HG02885 (cell line): ENCODE results near the gene UST.
"Not testable (repeated sequence)": the region's sequence is repeated elsewhere in the genome, so short reads cannot be mapped to it uniquely, and the experiment has no call there.

Experiments
- ATAC-seq: cut with Tn5 transposase; IDR thresholded peaks from one replicate; pipeline ENCODE4 v1.9.1; 2021; ENCODE audit warnings: mild to moderate bottlenecking; ENCODE audit not compliant: unreplicated experiment, poor library complexity

Gene UST

GRCh38 chr6:149094934-149095351 is 348.1 kb downstream of the UST start:
- ATAC-seq, result no peak

- no peak for ATAC-seq
Observed at GRCh38 chr6:149095842-149096241, 349.0 kb downstream of the UST start.

GRCh38 chr6:149097794-149098193 is 351.0 kb downstream of the UST start:
- ATAC-seq, result no peak

GRCh38 chr6:149098700-149099276 is 352.0 kb downstream of the UST start:
- no peak for ATAC-seq

- ATAC-seq, result no peak
Observed at GRCh38 chr6:149102324-149102723, 355.5 kb downstream of the UST start.

- not testable (repeated sequence) for ATAC-seq
Observed at GRCh38 chr6:149103950-149104349, 357.1 kb downstream of the UST start.

GRCh38 chr6:149107520-149107919 is 360.7 kb downstream of the UST start:
- no peak for ATAC-seq

GRCh38 chr6:149108038-149108748 is 361.4 kb downstream of the UST start:
- ATAC-seq, result no peak

GRCh38 chr6:149108749-149109100 is 361.9 kb downstream of the UST start:
- no peak for ATAC-seq

- no peak for ATAC-seq
Observed at GRCh38 chr6:149109397-149110070, 362.7 kb downstream of the UST start.

GRCh38 chr6:149111556-149112115 is 364.8 kb downstream of the UST start:
- peak; percentile 62 for ATAC-seq

GRCh38 chr6:149112976-149113375 is 366.1 kb downstream of the UST start:
- ATAC-seq, result peak; percentile 61

- no peak for ATAC-seq
Observed at GRCh38 chr6:149114167-149114566, 367.3 kb downstream of the UST start.

GRCh38 chr6:149118737-149119653 is 372.2 kb downstream of the UST start:
- no peak for ATAC-seq

- ATAC-seq, result no peak
Observed at GRCh38 chr6:149122850-149123821, 376.3 kb downstream of the UST start.

- no peak for ATAC-seq
Observed at GRCh38 chr6:149125309-149125708, 378.5 kb downstream of the UST start.
